Stimulated activated CD8-positive, alpha-beta memory T cell treated with anti-CD3 and anti-CD28 coated beads, Interleukin-15, amount 100 ng/mL, for 48 hours (primary cell): ENCODE results near the gene KCNJ16.
"Not testable (repeated sequence)": the region's sequence is repeated elsewhere in the genome, so short reads cannot be mapped to it uniquely, and the experiment has no call there.

Source experiments
- DNase-seq, 2 donors: peaks; one replicate each; pipeline ENCODE4 v3.0.0-alpha.2; 2020; ENCODE audit warnings: low read depth in 2 of 2

The KCNJ16 gene

DNA sequence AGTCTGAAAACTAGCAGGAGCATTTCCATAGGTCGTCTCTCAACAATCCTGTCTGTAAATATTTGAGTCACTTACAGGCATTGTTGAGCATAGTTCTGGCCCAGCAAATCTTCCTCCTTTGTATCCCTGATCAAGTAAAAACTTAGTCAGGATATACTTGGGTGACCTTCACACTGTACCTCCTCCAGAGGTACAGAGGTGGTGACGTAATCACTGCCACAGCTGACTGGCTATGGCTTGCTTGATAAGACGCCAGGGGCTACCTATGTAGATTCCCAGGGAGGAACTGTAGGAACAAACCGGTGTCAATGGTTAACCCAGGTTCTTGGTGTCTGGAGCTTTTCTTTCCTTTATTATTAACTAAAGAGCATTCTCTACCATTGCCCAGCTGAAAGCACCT, at the start of gene KCNJ16:
KCNJ16 (plus strand) TSS at position 270 of the 400 bp plus-strand sequence. CDS start 56,863 bp downstream, outside the sequence.
- no peak for DNase-seq

DNA sequence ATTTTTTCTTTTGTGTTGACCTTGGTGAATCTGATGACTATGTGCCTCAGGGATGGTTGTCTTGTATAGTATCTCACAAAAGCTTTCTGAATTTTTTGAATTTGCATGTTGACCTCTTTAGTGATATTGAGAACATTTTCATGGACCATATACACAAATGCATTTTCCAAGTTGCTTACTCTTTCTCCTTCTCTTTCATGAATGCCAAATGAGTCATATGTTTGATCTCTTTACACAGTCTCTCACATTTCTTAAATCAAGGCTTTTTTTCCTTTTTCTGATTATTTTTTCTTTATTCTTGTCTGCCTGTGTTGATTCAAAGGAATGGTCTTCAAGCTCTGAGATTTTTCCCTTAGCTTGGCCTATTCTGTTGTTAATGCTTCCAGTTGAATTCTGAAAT, 46.6 kb upstream of the KCNJ16 start:
- no peak for DNase-seq

DNA sequence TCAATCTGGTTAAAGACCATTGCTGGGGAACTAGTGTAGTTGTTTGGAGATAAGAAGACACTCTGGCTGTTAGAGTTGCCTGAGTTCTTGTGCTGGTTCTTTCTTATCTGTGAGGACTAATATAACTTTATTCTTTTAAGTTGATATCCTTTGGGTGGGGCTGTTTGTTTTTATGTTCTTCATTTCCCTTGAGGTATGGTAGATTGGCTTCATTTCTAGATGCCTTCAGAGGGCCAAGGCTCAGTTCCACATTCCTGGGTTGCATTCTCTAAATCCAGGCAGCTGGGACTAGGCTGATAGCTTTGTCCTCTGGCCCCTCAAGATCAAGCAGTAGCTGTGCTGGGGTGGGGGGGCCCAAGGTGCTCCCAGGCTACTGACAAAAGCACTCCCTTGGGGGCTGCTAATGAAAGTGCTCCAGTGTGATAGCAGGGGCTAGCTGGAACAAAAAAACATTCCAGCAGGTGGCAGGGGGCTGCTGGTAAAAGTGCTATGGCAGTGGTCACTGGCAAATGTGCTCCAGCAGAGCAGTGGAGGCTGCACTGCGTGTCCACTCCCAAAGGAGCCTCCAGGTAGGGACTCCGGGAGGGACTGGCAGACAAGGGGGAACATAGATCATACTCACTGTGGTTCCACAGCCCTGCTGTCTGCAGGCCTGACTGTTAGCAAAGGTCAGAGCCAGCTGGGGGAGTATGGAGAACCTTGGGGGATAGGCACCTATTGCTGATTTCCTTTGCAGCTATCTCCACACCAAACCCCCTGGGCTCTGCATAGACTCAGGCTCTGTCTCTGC, 45.9 kb upstream of the KCNJ16 start:
- no peak for DNase-seq

DNA sequence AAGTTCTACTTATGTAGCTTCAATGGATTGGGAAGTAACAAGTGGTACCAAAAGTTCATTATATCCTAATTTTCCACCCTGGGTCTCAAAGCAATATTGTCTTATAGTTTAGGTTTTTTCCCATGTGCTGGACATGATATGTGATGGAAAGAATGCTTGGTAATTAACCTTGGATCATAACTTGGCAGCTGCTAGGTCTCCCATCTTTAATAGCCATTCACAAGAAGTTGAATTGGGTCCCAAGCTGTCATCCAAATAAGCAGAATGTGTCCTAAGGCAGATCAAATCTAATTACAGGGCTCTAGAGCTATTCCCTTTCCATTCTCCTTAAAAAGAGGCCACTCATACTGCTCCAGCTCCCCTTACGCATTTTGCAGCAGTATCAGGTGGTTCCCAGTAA, 44.7 kb upstream of the KCNJ16 start:
- no peak for DNase-seq

DNA sequence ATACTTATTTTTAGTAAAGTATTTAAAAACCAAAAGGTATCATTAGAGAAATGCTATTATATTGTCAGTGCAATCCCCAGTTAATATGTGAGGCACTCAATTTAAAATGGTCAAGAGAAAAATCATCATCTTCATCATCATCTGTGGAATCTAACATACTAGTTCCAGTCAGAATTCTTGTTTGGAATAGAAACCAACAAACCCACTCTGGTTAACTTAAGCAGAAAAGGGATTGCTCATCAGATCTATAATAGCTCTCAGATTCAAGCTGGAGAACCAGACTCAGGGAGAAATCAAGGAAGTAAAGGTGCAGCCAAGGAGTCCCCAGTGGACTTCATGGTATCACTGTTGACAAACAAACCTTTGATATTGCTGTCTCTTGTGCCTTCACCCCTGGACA, 43.7 kb upstream of the KCNJ16 start:
- DNase-seq, result no peak

DNA sequence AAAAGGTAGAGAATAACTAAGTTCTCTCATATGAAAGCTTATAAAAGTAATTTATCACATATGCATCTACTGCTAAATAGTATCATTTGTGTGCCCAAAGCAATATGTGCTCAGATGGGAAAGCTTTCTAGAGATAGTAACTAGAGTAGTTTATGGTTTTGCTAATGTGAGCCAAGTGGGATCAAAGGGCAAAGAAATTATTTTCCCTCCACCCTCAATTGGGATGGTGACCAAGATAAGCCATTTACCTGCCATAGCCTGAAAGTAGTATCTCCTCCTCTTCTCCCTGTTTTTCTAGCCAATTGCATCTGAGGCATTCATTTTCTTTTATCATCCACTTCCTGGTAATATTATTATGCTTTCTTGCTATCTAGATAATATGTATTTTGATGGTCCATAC, 41.9 kb upstream of the KCNJ16 start:
- no peak for DNase-seq

DNA sequence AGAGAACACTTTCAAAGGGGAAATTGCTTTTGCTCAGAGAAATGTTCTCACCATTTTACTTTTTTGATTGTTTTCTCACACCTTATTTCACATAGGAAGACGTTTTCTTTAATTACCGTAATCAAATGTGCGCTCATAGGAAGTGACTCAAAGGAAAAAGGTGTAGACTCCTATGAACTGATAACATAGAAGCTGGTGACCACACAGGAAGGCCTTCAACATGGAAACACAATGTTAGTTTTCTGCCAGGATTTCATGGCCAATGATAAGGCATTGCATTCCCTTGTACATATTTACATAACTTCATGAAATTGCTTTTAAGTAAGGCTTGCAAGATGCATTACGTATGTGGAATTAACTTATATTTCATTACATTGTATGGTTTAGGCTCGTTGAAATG, 40.9 kb upstream of the KCNJ16 start:
- no peak for DNase-seq

DNA sequence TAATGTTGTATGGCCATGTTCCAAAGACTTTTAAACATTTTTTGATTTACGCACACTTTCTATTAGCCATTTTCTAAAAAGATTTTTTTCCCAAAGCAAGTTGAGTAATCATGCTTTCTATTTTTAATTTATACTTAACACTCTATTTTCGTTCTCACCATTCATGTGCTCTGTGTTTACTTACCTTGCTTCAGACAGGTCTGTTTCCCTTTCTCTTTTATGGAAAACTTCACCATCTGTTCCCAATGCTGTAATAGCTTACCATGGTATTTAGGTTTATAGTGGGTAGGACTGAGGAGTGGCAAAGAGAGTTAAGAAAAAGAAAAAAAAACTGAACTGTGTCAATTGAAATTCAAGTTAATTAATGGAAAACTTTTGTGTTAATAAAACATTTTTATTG, 37.5 kb upstream of the KCNJ16 start:
- DNase-seq, result no peak

DNA sequence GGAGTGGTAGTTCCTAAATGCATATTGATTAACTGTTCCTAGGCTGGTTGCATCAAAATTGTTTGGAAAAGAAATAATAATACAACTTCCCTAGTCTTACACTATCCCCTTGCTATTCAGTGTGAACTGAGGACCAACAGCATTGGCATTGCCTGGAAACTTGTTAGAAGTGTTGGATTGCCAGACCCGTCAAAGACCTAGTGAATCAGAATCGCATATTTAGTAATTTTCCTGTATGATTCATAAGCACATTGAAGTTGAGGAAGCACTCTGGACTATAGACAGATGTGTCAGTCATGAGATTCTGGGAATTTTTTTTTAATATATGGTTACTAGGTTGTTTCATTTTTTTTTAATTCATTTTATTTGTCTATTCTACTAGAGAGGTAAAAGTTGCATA, 34.7 kb upstream of the KCNJ16 start:
- no peak for DNase-seq

DNA sequence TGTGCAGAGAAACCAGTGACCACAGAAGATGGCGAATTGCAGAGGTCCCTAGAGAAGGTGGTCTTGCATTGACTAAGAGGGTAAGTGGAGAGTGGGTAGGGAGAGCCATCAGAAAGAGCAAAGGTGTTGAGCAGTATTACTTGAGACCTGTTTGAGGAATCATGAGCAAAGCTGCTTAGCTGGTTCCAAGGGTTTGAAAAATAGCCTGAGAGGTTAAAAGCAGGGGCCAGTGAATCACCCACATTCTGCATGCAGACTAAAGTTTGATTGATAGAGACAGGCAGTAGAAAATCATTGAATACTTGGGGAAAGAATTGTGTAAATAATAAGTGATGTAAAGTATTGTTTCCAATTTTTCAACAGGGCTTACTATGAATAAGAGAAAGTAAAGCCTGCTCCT, 34.0 kb upstream of the KCNJ16 start:
- no peak for DNase-seq

DNA sequence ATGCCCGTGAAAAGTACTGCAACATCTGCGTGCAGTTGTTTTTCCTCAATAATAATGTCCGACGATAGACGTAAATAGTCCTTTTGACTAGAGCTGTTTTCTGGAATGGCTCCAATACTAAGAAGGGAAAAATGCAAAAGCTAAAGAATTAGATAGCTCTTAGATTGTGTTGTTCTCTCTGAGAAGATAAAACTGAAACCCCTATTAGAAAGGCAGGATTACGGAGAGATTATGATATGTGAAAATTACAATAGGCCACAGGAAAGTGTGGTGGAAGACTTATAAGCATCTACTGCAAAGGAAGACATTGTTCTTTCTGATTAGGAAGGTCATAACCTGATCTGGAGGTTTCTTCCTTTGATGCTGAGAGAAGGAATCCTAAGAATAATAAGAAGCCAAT, 33.5 kb upstream of the KCNJ16 start:
- no peak for DNase-seq

DNA sequence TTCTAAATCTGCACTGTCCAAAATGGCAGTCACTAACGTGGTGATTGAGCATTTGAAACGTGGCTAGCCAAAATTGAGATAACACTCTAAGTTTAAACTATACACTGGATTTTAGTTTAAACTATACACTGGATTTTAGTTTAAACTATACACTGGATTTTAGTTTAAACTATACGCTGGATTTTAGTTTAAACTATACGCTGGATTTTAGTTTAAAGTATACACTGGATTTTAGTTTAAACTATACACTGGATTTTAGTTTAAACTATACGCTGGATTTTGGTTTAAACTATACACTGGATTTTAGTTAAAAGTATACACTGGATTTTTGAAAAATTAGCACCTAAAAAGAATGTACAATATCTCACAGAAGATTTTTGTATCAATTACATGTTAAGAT, 29.2 kb upstream of the KCNJ16 start:
- DNase-seq, result not testable (repeated sequence)

DNA sequence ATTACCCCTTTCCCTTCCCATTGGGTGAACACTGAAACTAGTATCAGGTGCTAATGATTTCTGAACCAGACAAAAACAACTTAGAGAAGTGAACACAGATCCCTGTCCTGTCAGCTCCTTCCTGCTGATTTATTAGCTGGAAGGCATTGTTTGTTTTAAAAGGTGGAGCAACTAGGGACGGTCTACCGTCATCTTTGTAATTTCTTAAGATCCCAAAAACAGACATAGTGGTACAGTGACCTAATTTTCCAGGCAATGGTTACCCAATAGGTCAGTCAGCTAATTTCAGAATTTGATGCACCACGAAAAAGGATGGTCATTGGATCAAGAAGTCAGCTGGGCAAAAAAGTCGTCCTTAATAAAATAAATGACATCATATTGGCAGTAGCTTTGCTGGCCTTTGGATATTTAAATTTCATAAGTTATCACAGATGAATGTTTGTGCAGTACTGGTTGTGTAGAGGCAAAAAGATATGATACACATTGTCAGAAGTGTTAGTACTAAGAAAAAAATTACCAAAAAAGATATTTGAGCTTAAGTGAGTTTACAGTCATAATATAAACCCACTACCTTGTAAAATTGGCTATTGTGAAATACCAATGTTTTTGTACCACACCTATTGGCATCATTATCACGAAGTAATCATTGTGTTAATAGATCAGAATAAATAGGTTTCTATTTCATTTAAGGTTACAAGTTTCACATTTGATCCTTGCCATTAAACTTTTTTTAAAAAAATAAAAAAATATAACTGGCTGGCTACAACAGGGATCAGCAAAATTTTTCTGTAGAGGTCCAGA, 27.2 kb upstream of the KCNJ16 start:
- DNase-seq, result no peak

DNA sequence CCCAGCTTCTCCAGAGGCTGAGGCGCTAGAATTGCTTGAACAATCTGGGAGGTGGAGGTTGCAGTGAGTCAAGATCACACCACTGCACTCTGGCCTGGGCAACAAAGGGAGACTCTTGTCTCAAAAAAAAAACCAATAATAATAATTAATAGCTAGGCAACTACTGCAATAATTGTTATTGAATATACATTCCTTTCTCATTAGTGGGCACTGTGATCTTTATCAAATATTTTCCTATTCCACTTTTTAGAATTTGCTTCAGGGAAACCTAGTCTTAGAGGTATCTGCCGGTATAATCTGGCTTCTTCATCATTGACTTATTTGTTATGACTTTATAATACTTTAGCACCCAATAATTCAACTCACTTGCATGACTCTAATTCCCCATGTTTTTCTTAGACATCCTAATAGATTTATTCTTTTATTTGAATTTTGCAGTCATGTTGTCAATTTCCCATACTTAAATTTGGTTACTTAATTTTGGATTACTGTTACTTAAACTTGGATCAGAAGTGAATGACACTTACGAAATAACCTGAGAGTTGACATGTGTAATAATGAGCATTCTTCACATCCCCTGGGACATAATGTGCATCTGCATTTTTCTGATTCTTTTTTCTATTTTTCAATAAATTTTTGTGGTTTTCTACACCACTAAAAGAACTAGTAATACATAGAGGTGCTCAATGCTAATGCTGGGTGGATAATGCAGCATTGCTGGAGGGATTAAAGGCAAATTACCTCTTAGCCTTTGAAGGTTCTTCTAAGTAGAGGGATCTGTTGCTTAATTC, 25.0 kb upstream of the KCNJ16 start:
- DNase-seq, result no peak

DNA sequence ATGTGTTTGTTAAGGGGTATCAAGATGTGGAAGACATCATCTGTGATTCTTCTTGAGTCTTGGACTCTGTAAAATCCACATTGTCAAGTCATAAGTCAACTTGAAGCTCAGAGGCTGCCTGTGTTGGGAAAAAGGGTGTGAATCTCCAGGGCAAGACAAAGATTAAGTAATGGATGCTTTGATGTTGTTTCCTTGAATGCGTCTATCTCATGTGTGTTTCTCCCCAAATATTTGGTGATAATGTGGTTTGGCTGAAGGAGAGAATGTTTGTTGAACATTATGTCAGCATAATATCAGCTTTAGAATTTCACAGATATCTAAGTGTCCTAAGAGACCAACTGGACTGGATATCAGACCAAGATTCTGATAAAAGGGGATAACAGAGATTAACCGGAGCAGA, 24.1 kb upstream of the KCNJ16 start:
- no peak for DNase-seq

DNA sequence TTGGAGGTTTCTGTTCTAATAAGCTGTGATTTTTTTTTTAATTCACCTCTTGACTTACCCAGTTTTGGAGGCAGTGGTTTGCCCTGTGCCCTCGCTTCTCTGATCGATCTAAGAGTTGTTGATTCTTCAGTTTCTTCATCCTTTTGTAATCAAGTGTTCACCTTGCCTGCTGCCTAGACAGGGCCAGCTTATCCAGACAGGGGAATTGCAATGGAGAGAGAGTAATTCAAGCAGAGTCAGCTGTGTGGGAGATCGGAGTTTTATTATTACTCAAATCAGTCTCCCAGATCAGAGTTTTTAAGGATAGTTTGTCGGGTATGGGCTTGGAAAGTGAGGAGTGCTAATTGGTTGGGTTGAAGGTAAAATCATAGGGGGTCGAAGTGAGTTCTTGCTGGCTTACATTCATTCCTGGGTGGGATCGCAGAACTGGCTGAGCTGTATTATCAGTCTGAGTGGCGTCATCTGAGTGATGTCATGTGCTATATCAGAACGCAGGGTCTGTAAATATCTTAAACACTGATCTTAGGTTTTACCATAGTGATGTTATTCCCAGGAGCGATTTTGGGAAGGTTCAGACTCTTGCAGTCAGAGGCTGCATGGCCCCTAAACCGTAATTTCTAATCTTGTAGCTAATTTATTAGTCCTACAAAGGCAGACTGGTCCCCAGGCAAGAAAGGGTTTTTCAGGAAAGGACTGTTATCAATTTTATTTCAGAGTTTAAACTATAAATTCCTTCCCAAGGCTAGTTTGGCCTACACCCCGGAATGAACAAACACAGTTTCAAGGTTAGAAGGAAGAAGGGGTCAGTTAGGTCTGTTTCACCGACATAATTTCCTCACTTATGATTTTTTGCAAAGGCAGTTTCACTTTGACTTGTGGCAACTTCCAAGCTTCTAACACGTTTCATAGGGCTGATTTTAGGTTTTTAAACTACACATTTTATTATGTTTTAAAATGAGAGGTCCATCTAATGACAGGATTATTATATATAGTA, 21.5 kb upstream of the KCNJ16 start:
- DNase-seq, result no peak

DNA sequence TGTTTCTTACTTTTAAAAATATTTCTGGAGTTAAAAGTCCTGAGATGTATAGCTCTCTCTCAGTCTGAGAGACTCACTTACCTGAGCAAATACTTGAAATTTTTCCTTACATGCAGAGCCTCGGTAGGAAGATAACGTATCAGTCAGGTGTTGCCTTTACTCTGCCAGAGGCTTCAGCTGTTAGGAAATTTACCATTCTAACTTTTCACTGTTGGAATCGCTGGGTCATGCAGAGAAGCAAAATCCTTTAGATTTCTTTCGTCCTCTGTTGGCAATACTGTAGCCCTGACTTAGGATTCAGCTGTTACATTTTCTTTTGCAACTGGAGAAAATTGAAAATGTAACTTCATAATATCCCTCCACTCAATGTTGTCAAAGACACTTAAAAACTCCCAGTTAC, 20.0 kb upstream of the KCNJ16 start:
- no peak for DNase-seq

DNA sequence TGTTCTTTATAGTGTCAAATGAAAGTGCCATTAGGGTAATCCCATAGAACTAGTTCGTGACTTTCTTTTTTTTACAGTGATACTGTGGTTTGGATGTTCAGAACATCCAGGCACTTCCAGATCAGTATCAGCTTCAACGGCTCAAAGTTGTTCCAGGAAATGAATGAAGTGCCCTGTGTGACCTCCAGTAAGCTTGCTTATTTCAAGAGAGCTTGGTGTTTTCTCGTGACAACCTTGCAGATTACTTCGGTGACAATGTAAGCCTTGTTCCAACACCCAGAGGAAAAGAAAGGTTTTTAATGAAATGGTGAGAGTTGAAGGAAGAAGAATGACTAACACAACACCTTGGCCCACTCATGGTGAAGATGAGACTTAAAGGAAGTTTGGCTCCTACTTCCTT, 16.0 kb upstream of the KCNJ16 start:
- no peak for DNase-seq

DNA sequence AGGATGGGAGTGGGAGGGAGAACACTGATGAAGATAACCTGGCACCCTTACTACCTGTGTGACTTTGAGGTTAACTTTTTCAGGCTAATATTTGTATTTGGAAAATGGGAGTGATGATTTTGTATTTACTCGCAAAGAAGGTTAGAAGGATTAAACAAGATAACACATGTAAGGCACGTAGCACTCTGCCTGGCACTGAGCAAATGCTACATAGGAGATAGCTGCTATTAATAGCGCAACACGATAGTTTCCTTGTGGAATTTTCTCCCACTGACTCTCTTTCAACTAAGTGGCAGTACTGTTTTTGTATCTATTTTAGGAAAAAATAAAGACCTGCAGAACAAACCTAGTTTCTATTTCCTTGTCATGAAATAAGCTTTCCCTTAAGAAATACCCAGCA, 15.4 kb upstream of the KCNJ16 start:
- DNase-seq, result no peak

DNA sequence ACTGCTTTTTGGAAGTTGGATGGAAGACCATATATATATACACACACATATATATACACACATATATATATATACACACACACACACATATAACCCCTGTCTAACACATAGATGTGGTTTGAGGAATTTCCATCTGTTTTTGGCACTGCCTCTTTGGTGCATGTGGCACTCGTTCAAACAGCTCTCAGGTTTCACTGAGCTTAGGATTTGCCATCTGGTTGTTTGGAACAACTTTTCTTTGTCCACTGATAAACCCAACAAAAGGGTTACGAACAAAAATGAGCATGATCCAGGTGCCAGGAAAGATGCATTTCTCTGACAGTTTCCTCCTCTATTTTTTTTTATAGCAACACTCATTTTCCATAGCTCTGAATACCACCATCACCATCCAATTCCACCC, 14.6 kb upstream of the KCNJ16 start:
- DNase-seq, result no peak

DNA sequence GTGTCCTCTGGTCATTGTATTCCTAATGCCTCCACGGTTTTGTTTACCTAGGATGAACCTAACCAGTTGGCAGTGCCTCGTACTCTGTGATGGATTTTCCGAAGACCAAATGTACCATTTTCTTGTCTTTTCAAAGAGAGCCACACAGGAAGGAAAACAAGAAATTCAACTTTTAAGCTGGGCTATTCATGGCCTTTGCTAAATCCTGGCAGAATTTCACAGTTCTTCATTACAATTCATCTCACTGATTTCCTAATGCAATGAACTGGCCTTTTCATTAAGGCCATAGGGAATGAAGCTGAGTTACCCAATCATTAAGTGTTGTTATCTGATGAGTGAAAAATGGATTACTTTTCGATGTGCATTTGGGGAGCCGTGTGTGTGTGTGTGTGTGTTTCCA, 7.9 kb upstream of the KCNJ16 start:
- no peak for DNase-seq
